ENCODE results near the gene EZH2.

The EZH2 gene

DNA sequence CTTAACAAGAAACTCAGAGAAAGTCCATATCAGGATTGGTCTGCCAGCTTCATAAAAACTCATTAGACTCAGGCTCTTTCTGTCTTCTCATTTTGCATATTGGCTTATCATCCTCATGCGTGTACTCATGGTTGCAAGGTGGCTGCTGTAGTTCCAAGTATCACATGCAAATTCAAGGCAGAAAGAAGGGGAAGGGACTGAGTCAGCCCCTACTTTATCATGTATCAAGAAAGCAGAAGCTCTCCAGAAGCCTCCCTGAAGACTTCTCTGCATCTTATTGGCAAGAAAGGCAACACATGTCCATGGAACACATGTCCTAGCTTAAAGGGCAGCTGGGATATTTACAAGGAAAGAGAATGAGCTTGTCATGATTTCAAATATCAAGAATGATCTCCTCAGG, 19.4 kb upstream of the EZH2 start:
- H3K79me1 ChIP-seq (ENCODE audit: low read length) = no peaks in the 10 kb centered on the region
- H3K4me1 ChIP-seq (ENCODE audit: control insufficient read depth in 1 of 2, insufficient read depth in 2 of 2, low read length in 2 of 2) = no peaks in the 10 kb centered on the region
- no peak overlapping the region for H3K4me3 ChIP-seq (ENCODE audit: low read depth, low read length)
- H3K27me3 ChIP-seq (ENCODE audit: insufficient read depth, low read length) = no peaks in the 10 kb centered on the region
- no peaks in the 10 kb centered on the region for H3K9me3 ChIP-seq (ENCODE audit: insufficient read depth, low read depth, low read length)
- no peaks in the 10 kb centered on the region for H3K36me3 ChIP-seq (ENCODE audit: control insufficient read depth in 1 of 2, insufficient read depth in 2 of 2, low read length in 2 of 2)
- no peak overlapping the region for H3K23ac ChIP-seq (ENCODE audit: low read length)
- WGBS (ENCODE audit: extremely low coverage, insufficient coverage, insufficient read length) = no CpG with 5 or more reads among the region's 1 CpG
- H3K9ac ChIP-seq (ENCODE audit: low read length) = no peak overlapping the region
- H3K27ac ChIP-seq (ENCODE audit: low read depth, low read length) = no peak overlapping the region
- no peak overlapping the region for H2AFZ ChIP-seq (ENCODE audit: insufficient read depth, low read length, poor library complexity)
- H3K79me2 ChIP-seq (ENCODE audit: control insufficient read depth, insufficient read depth, low read length, poor library complexity) = no peaks in the 10 kb centered on the region
- no peak overlapping the region for H4K12ac ChIP-seq (ENCODE audit: low read depth, low read length)
- no peak overlapping the region for H3K18ac ChIP-seq (ENCODE audit: low read length)
- no peak for DNase-seq
- no peak overlapping the region for H2AK5ac ChIP-seq (ENCODE audit: low read length)
- H2BK5ac ChIP-seq (ENCODE audit: low read depth, low read length, poor library complexity) = no peak overlapping the region
- H3K14ac ChIP-seq (ENCODE audit: low read length) = no peak overlapping the region
- H3K4me2 ChIP-seq (ENCODE audit: low read length) = no peak overlapping the region
- no peak overlapping the region for H2BK120ac ChIP-seq (ENCODE audit: insufficient read depth, low read length, poor library complexity)
- no peak overlapping the region for H2BK12ac ChIP-seq (ENCODE audit: low read length)
- H4K8ac ChIP-seq (ENCODE audit: low read depth, low read length) = no peak overlapping the region
- H4K91ac ChIP-seq (ENCODE audit: low read depth, low read length) = no peak overlapping the region
- H3K4ac ChIP-seq (ENCODE audit: low read depth, low read length) = no peak overlapping the region

- Histone ChIP-seq H3K4me2 (ENCODE audit: low read length) (no peak overlapping the region), H3K14ac (ENCODE audit: low read length) (no peak overlapping the region), H2BK5ac (ENCODE audit: low read depth, low read length, poor library complexity) (no peak overlapping the region), H3K36me3 (ENCODE audit: control insufficient read depth in 1 of 2, insufficient read depth in 2 of 2, low read length in 2 of 2) (no peaks in the 10 kb centered on the region), H3K79me2 (ENCODE audit: control insufficient read depth, insufficient read depth, low read length, poor library complexity) (no peaks in the 10 kb centered on the region), H3K79me1 (ENCODE audit: low read length) (no peaks in the 10 kb centered on the region), H3K27ac (ENCODE audit: low read depth, low read length) (no peak overlapping the region), H2AK5ac (ENCODE audit: low read length) (no peak overlapping the region), H4K91ac (ENCODE audit: low read depth, low read length) (no peak overlapping the region), H2BK12ac (ENCODE audit: low read length) (no peak overlapping the region), H3K27me3 (ENCODE audit: insufficient read depth, low read length) (no peaks in the 10 kb centered on the region), H3K18ac (ENCODE audit: low read length) (no peak overlapping the region), H4K12ac (ENCODE audit: low read depth, low read length) (no peak overlapping the region), H2BK120ac (ENCODE audit: insufficient read depth, low read length, poor library complexity) (no peak overlapping the region), H3K4me3 (ENCODE audit: low read depth, low read length) (no peak overlapping the region), H4K8ac (ENCODE audit: low read depth, low read length) (no peak overlapping the region), H3K4me1 (ENCODE audit: control insufficient read depth in 1 of 2, insufficient read depth in 2 of 2, low read length in 2 of 2) (no peaks in the 10 kb centered on the region), H2AFZ (ENCODE audit: insufficient read depth, low read length, poor library complexity) (no peak overlapping the region), H3K23ac (ENCODE audit: low read length) (no peak overlapping the region), H3K4ac (ENCODE audit: low read depth, low read length) (no peak overlapping the region), H3K9me3 (ENCODE audit: insufficient read depth, low read depth, low read length) (no peaks in the 10 kb centered on the region), H3K9ac (ENCODE audit: low read length) (no peak overlapping the region)
- WGBS (ENCODE audit: extremely low coverage, insufficient coverage, insufficient read length) = no CpG with 5 or more reads among the region's 3 CpGs
- DNase-seq = peak in 1 of 2 donors; percentile 31
These were observed 17.1 kb upstream of the EZH2 start for GRCh38 chr7:148901178-148901577.

DNA sequence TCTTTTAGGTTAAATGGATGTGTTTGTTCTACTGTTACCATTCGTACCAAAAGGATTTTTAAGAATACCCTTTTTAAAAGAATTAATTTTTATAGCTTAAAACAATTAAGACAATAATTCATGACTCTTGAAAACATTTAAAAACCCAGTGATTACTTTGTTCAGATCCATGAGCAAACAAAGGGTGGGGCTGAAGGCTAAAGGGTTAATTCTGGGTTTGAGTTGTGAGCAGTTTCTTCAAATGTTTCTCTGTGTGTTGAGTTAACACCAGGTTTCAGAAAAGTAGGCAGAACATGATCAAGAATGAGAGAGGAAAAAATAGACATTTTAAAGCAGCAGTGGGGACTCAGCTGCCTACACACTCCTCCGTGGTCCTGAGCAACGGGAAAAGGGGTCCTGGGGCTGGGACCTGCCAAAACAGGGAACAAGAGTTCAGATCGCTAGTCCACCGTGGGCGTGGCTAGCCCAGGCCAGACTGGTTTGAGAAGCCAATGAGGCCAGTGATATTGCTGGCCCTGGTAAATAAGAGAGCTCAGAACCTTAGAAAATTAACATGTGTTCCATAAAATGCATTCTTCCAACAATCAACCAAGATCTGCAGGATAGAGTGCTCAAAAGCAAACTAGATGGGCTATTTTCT, 14.9 kb upstream of the EZH2 start:
- H3K18ac ChIP-seq (ENCODE audit: low read length) = no peak overlapping the region
- no peaks in the 10 kb centered on the region for H3K36me3 ChIP-seq (ENCODE audit: control insufficient read depth in 1 of 2, insufficient read depth in 2 of 2, low read length in 2 of 2)
- no peaks in the 10 kb centered on the region for H3K79me2 ChIP-seq (ENCODE audit: control insufficient read depth, insufficient read depth, low read length, poor library complexity)
- H4K8ac ChIP-seq (ENCODE audit: low read depth, low read length) = no peak overlapping the region
- no peak overlapping the region for H3K4me2 ChIP-seq (ENCODE audit: low read length)
- H4K12ac ChIP-seq (ENCODE audit: low read depth, low read length) = no peak overlapping the region
- H2BK120ac ChIP-seq (ENCODE audit: insufficient read depth, low read length, poor library complexity) = no peak overlapping the region
- WGBS (ENCODE audit: extremely low coverage, insufficient coverage, insufficient read length) = no CpG with 5 or more reads among the region's 6 CpGs
- no peak for DNase-seq
- no peak overlapping the region for H3K23ac ChIP-seq (ENCODE audit: low read length)
- H2BK12ac ChIP-seq (ENCODE audit: low read length) = no peak overlapping the region
- no peaks in the 10 kb centered on the region for H3K9me3 ChIP-seq (ENCODE audit: insufficient read depth, low read depth, low read length)
- no peak overlapping the region for H2AK5ac ChIP-seq (ENCODE audit: low read length)
- no peak overlapping the region for H3K14ac ChIP-seq (ENCODE audit: low read length)
- no peak overlapping the region for H3K4ac ChIP-seq (ENCODE audit: low read depth, low read length)
- no peak overlapping the region for H3K9ac ChIP-seq (ENCODE audit: low read length)
- no peak overlapping the region for H4K91ac ChIP-seq (ENCODE audit: low read depth, low read length)
- no peak overlapping the region for H3K4me3 ChIP-seq (ENCODE audit: low read depth, low read length)
- H2BK5ac ChIP-seq (ENCODE audit: low read depth, low read length, poor library complexity) = no peak overlapping the region
- H3K27ac ChIP-seq (ENCODE audit: low read depth, low read length) = no peak overlapping the region
- H3K79me1 ChIP-seq (ENCODE audit: low read length) = no peaks in the 10 kb centered on the region
- no peak overlapping the region for H2AFZ ChIP-seq (ENCODE audit: insufficient read depth, low read length, poor library complexity)
- H3K27me3 ChIP-seq (ENCODE audit: insufficient read depth, low read length) = no peaks in the 10 kb centered on the region
- no peaks in the 10 kb centered on the region for H3K4me1 ChIP-seq (ENCODE audit: control insufficient read depth in 1 of 2, insufficient read depth in 2 of 2, low read length in 2 of 2)

DNA sequence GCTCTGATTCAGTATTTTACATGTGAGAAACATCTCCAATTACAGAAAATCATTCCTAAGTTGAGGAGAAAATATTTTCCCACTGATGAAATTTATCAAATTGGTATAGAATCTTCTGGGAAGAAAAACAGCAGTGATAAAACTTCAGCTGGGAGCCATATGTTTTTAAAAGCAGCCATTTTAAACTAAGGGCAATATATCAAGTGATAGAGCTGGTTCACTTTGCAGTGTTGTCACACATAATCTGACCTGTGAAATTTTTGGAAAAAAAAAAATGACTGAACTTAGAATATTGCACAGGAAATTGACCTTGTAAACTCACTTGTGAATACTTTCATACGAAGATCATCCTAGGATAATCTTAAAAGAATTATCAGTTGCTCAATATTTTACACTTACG, 10.5 kb upstream of the EZH2 start:
- H2BK12ac ChIP-seq (ENCODE audit: low read length) = no peak overlapping the region
- no peak overlapping the region for H3K14ac ChIP-seq (ENCODE audit: low read length)
- no peak for DNase-seq
- no peaks in the 10 kb centered on the region for H3K27me3 ChIP-seq (ENCODE audit: insufficient read depth, low read length)
- H3K79me2 ChIP-seq (ENCODE audit: control insufficient read depth, insufficient read depth, low read length, poor library complexity) = no peaks in the 10 kb centered on the region
- no peak overlapping the region for H2BK5ac ChIP-seq (ENCODE audit: low read depth, low read length, poor library complexity)
- H2BK120ac ChIP-seq (ENCODE audit: insufficient read depth, low read length, poor library complexity) = no peak overlapping the region
- no peak overlapping the region for H2AK5ac ChIP-seq (ENCODE audit: low read length)
- no peak overlapping the region for H3K18ac ChIP-seq (ENCODE audit: low read length)
- H3K4ac ChIP-seq (ENCODE audit: low read depth, low read length) = no peak overlapping the region
- H3K4me1 ChIP-seq (ENCODE audit: control insufficient read depth in 1 of 2, insufficient read depth in 2 of 2, low read length in 2 of 2) = no peaks in the 10 kb centered on the region
- H3K23ac ChIP-seq (ENCODE audit: low read length) = no peak overlapping the region
- no peaks in the 10 kb centered on the region for H3K79me1 ChIP-seq (ENCODE audit: low read length)
- no peak overlapping the region for H3K4me3 ChIP-seq (ENCODE audit: low read depth, low read length)
- H4K12ac ChIP-seq (ENCODE audit: low read depth, low read length) = no peak overlapping the region
- WGBS (ENCODE audit: extremely low coverage, insufficient coverage, insufficient read length) = no CpG with 5 or more reads among the region's 2 CpGs
- no peak overlapping the region for H3K27ac ChIP-seq (ENCODE audit: low read depth, low read length)
- no peak overlapping the region for H4K91ac ChIP-seq (ENCODE audit: low read depth, low read length)
- no peak overlapping the region for H4K8ac ChIP-seq (ENCODE audit: low read depth, low read length)
- H3K36me3 ChIP-seq (ENCODE audit: control insufficient read depth in 1 of 2, insufficient read depth in 2 of 2, low read length in 2 of 2) = no peaks in the 10 kb centered on the region
- H3K4me2 ChIP-seq (ENCODE audit: low read length) = no peak overlapping the region
- H2AFZ ChIP-seq (ENCODE audit: insufficient read depth, low read length, poor library complexity) = no peak overlapping the region
- H3K9me3 ChIP-seq (ENCODE audit: insufficient read depth, low read depth, low read length) = no peaks in the 10 kb centered on the region
- H3K9ac ChIP-seq (ENCODE audit: low read length) = no peak overlapping the region
